K562 (cell line): Measurements from ENCODE around the gene KMT5B. TPM values are rescaled to one million over a fixed set of nuclear protein-coding genes. Genes with fewer than 3 reads are reported as not detected.

Experiments
- CTCFL ChIP-seq: IDR thresholded peaks from 2 replicates; pipeline ENCODE4 v1.6.1; 2011; ENCODE audit warnings: borderline replicate concordance, low read depth, mild to moderate bottlenecking, moderate library complexity, low read length; ENCODE audit not compliant: insufficient read depth, poor library complexity, severe bottlenecking
- EGR1 ChIP-seq: fragments of 450-650 bp; conservative IDR thresholded peaks from 2 replicates; pipeline ENCODE4 v1.6.1; 2017; ENCODE audit warnings: mild to moderate bottlenecking
- FOXA3 ChIP-seq, 2 experiments: fragments of 450-650 bp in 1 of 2; sonication (generic) in 1 of 2; formaldehyde crosslinking; IDR thresholded peaks in 1 of 2; conservative IDR thresholded peaks in 1 of 2; 2 replicates each; pipeline versions ENCODE4 v1.4.0 to v1.8.0; 2020 to 2022; ENCODE audit warnings: mild to moderate bottlenecking in 2 of 2, missing genetic modification reagents in 1 of 2
- HCFC1 ChIP-seq: IDR thresholded peaks from 2 replicates; pipeline ENCODE4 v1.6.1; 2012; ENCODE audit warnings: low read depth, low read length, improper control_type of control experiment
- HLTF ChIP-seq: fragments of 450-650 bp; IDR thresholded peaks from 2 replicates; pipeline ENCODE4 v1.6.1; 2016
- IRF9 ChIP-seq: fragments of 450-650 bp; IDR thresholded peaks from 2 replicates; pipeline ENCODE4 v1.6.1; 2016; ENCODE audit warnings: missing biosample characterization, missing genetic modification characterization
- MAFG ChIP-seq: fragments of 450-650 bp; conservative IDR thresholded peaks from 2 replicates; pipeline ENCODE4 v1.6.1; 2016; ENCODE audit warnings: missing genetic modification characterization, missing compliant biosample characterization
- NELFE ChIP-seq: IDR thresholded peaks from 2 replicates; pipeline ENCODE4 v1.6.1; 2011; ENCODE audit warnings: mild to moderate bottlenecking; ENCODE audit not compliant: insufficient read depth, insufficient read length
- NFATC3 ChIP-seq: fragments of 450-650 bp; IDR thresholded peaks from 2 replicates; pipeline ENCODE4 v1.6.1; 2017; ENCODE audit warnings: mild to moderate bottlenecking
- NR2C2 ChIP-seq, 2 experiments: fragments of 200-800 bp in 1 of 2; sonication (Bioruptor generic) in 1 of 2; sonication (generic) in 1 of 2; formaldehyde crosslinking in 1 of 2; IDR thresholded peaks; 2 replicates each; pipeline versions ENCODE4 v1.6.1 to v1.8.0; 2016 to 2022; ENCODE audit warnings: mild to moderate bottlenecking in 1 of 2, missing compliant biosample characterization in 1 of 2, missing genetic modification characterization in 1 of 2, missing genetic modification reagents in 1 of 2
- PREB ChIP-seq: sonication (generic); formaldehyde crosslinking; IDR thresholded peaks from 2 replicates; pipeline ENCODE4 v1.8.1; 2023; ENCODE audit warnings: mild to moderate bottlenecking, missing genetic modification reagents
- RAD51 ChIP-seq: fragments of 450-650 bp; IDR thresholded peaks from 2 replicates; pipeline ENCODE4 v1.7.1; 2016; ENCODE audit warnings: low read depth, mild to moderate bottlenecking, borderline replicate concordance
- SAP30 ChIP-seq: fragments of 200-600 bp; sonication (generic); IDR thresholded peaks from 2 replicates; pipeline ENCODE4 v1.6.1; 2012; ENCODE audit warnings: borderline replicate concordance, low read depth, mild to moderate bottlenecking, moderate library complexity, low read length, control low read depth, inconsistent platforms; ENCODE audit not compliant: insufficient read depth, poor library complexity, severe bottlenecking
- SP1 ChIP-seq: sonication (generic); formaldehyde crosslinking; IDR thresholded peaks from 2 replicates; pipeline ENCODE4 v1.8.1; 2022; ENCODE audit warnings: mild to moderate bottlenecking, missing genetic modification reagents
- SPI1 ChIP-seq: IDR thresholded peaks from 2 replicates; pipeline ENCODE4 v1.6.1; 2011; ENCODE audit warnings: low read depth, low read length, control low read depth, borderline replicate concordance
- TBP ChIP-seq: optimal IDR thresholded peaks from 2 replicates; pipeline ENCODE3; 2011; ENCODE audit warnings: low read depth, low read length, improper control_type of control experiment
- TEAD2 ChIP-seq: fragments of 450-650 bp; IDR thresholded peaks from 2 replicates; pipeline ENCODE4 v1.6.1; 2016; ENCODE audit warnings: missing genetic modification characterization, control low read depth, missing compliant biosample characterization
- TFAM ChIP-seq: fragments of 250-450 bp; sonication (Bioruptor Pico); conservative IDR thresholded peaks from 2 replicates; pipeline ENCODE4 v1.5.0; 2021; ENCODE audit warnings: mild to moderate bottlenecking, moderate library complexity
- TRIM24 ChIP-seq, 2 experiments: fragments of 450-650 bp; IDR thresholded peaks; 2 replicates each; pipeline ENCODE4 v1.6.1; 2016
- YY1 ChIP-seq, 3 experiments: IDR thresholded peaks; 2 replicates each; pipeline ENCODE4 v1.6.1; 2011; ENCODE audit warnings: low read length in 2 of 3, mild to moderate bottlenecking in 2 of 3, moderate library complexity in 2 of 3, borderline replicate concordance in 1 of 3, control low read depth in 1 of 3, low read depth in 1 of 3; ENCODE audit not compliant: insufficient read depth in 3 of 3, insufficient replicate concordance in 2 of 3, control insufficient read depth in 1 of 3, insufficient read length in 1 of 3; ENCODE audit errors: extremely low read depth in 1 of 3
- ZNF174 ChIP-seq: fragments of 250-450 bp; sonication (Bioruptor Pico); IDR thresholded peaks from 2 replicates; pipeline ENCODE4 v1.4.0; 2020; ENCODE audit warnings: mild to moderate bottlenecking
- ZNF253 ChIP-seq: fragments of 250-450 bp; sonication (Bioruptor Pico); conservative IDR thresholded peaks from 2 replicates; pipeline ENCODE4 v1.6.1; 2021; ENCODE audit warnings: mild to moderate bottlenecking
- ZNF766 ChIP-seq: fragments of 200-800 bp; sonication (Bioruptor generic); conservative IDR thresholded peaks from 2 replicates; pipeline ENCODE4 v1.6.1; 2016; ENCODE audit warnings: missing genetic modification characterization, missing compliant biosample characterization
- polyA plus RNA-seq, 8 experiments: library from polyadenylated mRNA; depleted of rRNA in 4 of 8; stranded (reverse) in 5 of 8; unstranded in 3 of 8; fragments of >200 nt; fragmentation: Nextera tagmentation in 2 of 8; fragmentation: Illumina TruSeq in 1 of 8; extraction: Ambion mirVana in 2 of 8; extraction: Trizol in 1 of 8; gene quantifications; 2 replicates each; pipeline versions ENCODE4 v1.2.1 to v1.2.3, GENCODE V29; 2011 to 2014; ENCODE audit warnings: inconsistent platforms in 1 of 8, missing spikeins in 1 of 8
- total RNA-seq, 7 experiments: library from RNA; depleted of rRNA in 6 of 7; stranded (reverse); fragments of >200 nt in 6 of 7; fragmentation: Illumina TruSeq in 2 of 7; extraction: Trizol in 2 of 7; gene quantifications; 2 replicates each; pipeline versions ENCODE4 v1.2.1 to v1.2.3, GENCODE V29; 2011 to 2021; ENCODE audit warnings: low replicate concordance in 1 of 7

Gene KMT5B
- total and polyA plus RNA-seq, 9 of the 15 experiments (the other 6 are each of a cell fraction or from before 2014, with no cell fraction given): 7.3 to 27.3 (median 20.9) TPM

- TF ChIP-seq IRF9 (tag): no peak
- no peak for TF ChIP-seq FOXA3 (CRISPR knock-in tag; conservative IDR thresholded peaks at IDR 0.05 in 1 of 2, IDR thresholded peaks at IDR 0.05 in 1 of 2)
- TF ChIP-seq SAP30: peak; percentile 40
- TF ChIP-seq NELFE: no peak
- TF ChIP-seq PREB (CRISPR knock-in tag): no peak
- 0 out of 2 replicates have a peak, but pooled peaks have one; percentile 37 for TF ChIP-seq ZNF766 (CRISPR knock-in tag)
- TF ChIP-seq MAFG: no peak
- TF ChIP-seq SPI1: no peak
- no peak for TF ChIP-seq RAD51
- TF ChIP-seq TEAD2 (tag): no peak
- TF ChIP-seq YY1 (IDR thresholded peaks at IDR 0.05; ENCODE audit: borderline replicate concordance in 1 of 3, control insufficient read depth in 1 of 3, extremely low read depth in 1 of 3, insufficient read depth in 3 of 3, insufficient read length in 1 of 3, insufficient replicate concordance in 2 of 3, low read depth in 1 of 3, low read length in 2 of 3): peak in 1 of 3 experiments; percentile 12
- TF ChIP-seq EGR1: 0 out of 2 replicates have a peak, but pooled peaks have one; percentile 12
- no peak for TF ChIP-seq ZNF174 (CRISPR knock-in tag)
- no peak for TF ChIP-seq TRIM24 (IDR thresholded peaks at IDR 0.05)
- TF ChIP-seq ZNF253 (CRISPR knock-in tag): no peak
- TF ChIP-seq HCFC1: no peak
- TF ChIP-seq CTCFL: no peak
- peak; percentile 91 for TF ChIP-seq TBP
- no peak for TF ChIP-seq TFAM (CRISPR knock-in tag)
- TF ChIP-seq SP1 (CRISPR knock-in tag): no peak
- no peak for TF ChIP-seq NFATC3
- no peak for TF ChIP-seq HLTF
- TF ChIP-seq NR2C2 (CRISPR knock-in tag; IDR thresholded peaks at IDR 0.05): no peak
- TF ChIP-seq NR2C2 (tag; IDR thresholded peaks at IDR 0.05): peak; percentile 75
These were observed 91.8 kb downstream of the KMT5B start, which contains the start of gene CHKA (continued) for GRCh38 chr11:68121067-68121899.
